Activated CD8-positive, alpha-beta memory T cell treated with anti-CD3 and anti-CD28 coated beads, Interleukin-2, amount 10 ng/mL, durations not matched to agents 7 days and 5 days (primary cell): ENCODE results near the gene ARGLU1. TPM values are rescaled to one million over a fixed set of nuclear protein-coding genes. Genes with fewer than 3 reads are reported as not detected.

Source experiments
- ATAC-seq: fragments of 150-1000 bp; cut with Tn5 transposase; one replicate; pipeline ENCODE4 v1.10.0; 2021; ENCODE audit warnings: moderate library complexity
- CTCF ChIA-PET: fragments of 350-600 bp; sonication (Branson Sonifier 250); formaldehyde crosslinking; loops from one replicate; lab custom pipeline; 2021; ENCODE audit warnings: antibody characterized with exemption; lab: Charles Lee
- DNase-seq: peaks from one replicate; pipeline ENCODE4 v3.0.0-alpha.2; 2020
- H3K27ac Mint-ChIP-seq: one replicate; pipeline ENCODE4 v1.8.0; 2021; ENCODE audit warnings: mild to moderate bottlenecking, mixed read lengths
- H3K27me3 Mint-ChIP-seq: one replicate; pipeline ENCODE4 v1.8.0; 2021; ENCODE audit warnings: mixed read lengths
- H3K36me3 Mint-ChIP-seq: one replicate; pipeline ENCODE4 v1.8.0; 2021; ENCODE audit warnings: mild to moderate bottlenecking, mixed read lengths
- H3K4me1 Mint-ChIP-seq: one replicate; pipeline ENCODE4 v1.8.0; 2021; ENCODE audit warnings: mixed read lengths
- H3K4me3 Mint-ChIP-seq: one replicate; pipeline ENCODE4 v1.8.0; 2021; ENCODE audit warnings: mild to moderate bottlenecking, moderate library complexity, mixed read lengths
- H3K9me3 Mint-ChIP-seq: one replicate; pipeline ENCODE4 v1.8.0; 2022; ENCODE audit warnings: low read depth, mixed read lengths
- total RNA-seq, 2 experiments: library from RNA; stranded (reverse); gene quantifications; one replicate each; pipeline ENCODE4 v1.2.3, GENCODE V29; 2021

ARGLU1 gene
- total RNA-seq, 2 experiments from 2014 or later, result 111 to 138 TPM

GRCh38 chr13:106597186-106597585 lies 29.2 kb upstream of the ARGLU1 start:
- Mint-ChIP-seq H3K36me3 (no peaks in the 10 kb centered on the region), H3K4me1 (peaks cover 5% of the 10 kb centered on the region), H3K4me3 (no peak overlapping the region), H3K9me3 (no peaks in the 10 kb centered on the region), H3K27me3 (peaks cover 4% of the 10 kb centered on the region), H3K27ac (no peak overlapping the region)
- no peak for DNase-seq
- no peak for ATAC-seq
- CTCF ChIA-PET, result no interaction called here

GRCh38 chr13:106596275-106596937 lies 28.5 kb upstream of the ARGLU1 start:
- Mint-ChIP-seq H3K36me3 (no peaks in the 10 kb centered on the region), H3K4me1 (peaks cover 5% of the 10 kb centered on the region), H3K27ac (no peak overlapping the region), H3K27me3 (peaks cover 4% of the 10 kb centered on the region), H3K9me3 (no peaks in the 10 kb centered on the region), H3K4me3 (no peak overlapping the region)
- CTCF ChIA-PET, result no interaction called here
- DNase-seq (no peak), ATAC-seq (no peak)

DNA sequence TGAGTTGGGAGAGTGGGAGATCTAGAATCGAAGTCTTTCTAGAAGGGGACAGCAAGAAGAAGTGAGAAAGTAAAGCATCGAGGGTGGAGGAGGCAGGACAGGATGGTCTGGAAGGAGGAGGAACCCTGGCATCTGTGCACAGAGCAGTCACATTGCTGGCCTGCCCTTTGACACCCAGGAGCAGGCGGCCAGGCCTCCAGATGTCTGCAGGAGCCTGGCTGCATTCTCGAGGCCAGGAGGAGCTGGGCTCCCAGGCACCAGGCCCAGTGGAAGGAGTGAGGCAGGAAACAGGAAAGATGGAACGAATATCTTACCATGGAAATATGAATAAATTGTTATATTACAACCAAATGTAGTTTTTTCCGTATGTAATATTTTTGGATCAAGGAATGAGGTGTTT lies 27.7 kb upstream of the ARGLU1 start:
- no peaks in the 10 kb centered on the region for H3K36me3 Mint-ChIP-seq
- H3K27me3 Mint-ChIP-seq, result peaks cover 4% of the 10 kb centered on the region
- DNase-seq, result no peak
- no peak overlapping the region for H3K27ac Mint-ChIP-seq
- no peaks in the 10 kb centered on the region for H3K9me3 Mint-ChIP-seq
- no peak overlapping the region for H3K4me3 Mint-ChIP-seq
- no peak for ATAC-seq
- peaks cover 5% of the 10 kb centered on the region for H3K4me1 Mint-ChIP-seq
- CTCF ChIA-PET, result interaction anchor here (1.3 kb wide), 1 partner anchor 24 kb away, joined by 3 read pairs; no protein-coding TSS in a partner anchor

- Mint-ChIP-seq H3K27me3 (peaks cover 4% of the 10 kb centered on the region), H3K4me1 (peaks cover 1% of the 10 kb centered on the region), H3K9me3 (no peaks in the 10 kb centered on the region), H3K27ac (no peak overlapping the region), H3K4me3 (no peak overlapping the region), H3K36me3 (no peaks in the 10 kb centered on the region)
- DNase-seq (no peak), ATAC-seq (no peak)
- CTCF ChIA-PET, result interaction anchor here (1.3 kb wide), 1 partner anchor 25 kb away, joined by 3 read pairs; no protein-coding TSS in a partner anchor
Observed at GRCh38 chr13:106594980-106595379, 27.0 kb upstream of the ARGLU1 start.

DNA sequence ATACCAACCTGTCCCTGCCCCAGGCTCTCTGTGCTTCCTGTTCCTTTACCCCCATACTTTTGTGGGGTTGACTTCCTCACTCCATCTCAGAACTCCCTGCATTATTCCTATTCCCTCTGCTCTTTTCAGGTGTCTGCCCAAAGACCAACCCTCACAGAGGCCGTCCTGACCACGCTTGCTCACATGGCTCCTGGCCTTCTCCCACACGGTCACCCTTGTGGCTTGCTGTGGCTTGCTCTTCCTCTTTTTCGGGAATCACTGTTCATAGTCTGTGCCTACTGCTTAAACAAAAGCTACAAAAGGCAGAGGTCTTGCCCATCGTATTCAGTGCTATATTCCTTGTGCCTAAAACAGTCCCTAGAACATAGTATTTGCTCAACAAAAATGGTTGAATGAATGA lies 25.2 kb upstream of the ARGLU1 start:
- no peak overlapping the region for H3K4me3 Mint-ChIP-seq
- DNase-seq (no peak), ATAC-seq (no peak)
- H3K4me1 Mint-ChIP-seq, result no peaks in the 10 kb centered on the region
- H3K36me3 Mint-ChIP-seq, result no peaks in the 10 kb centered on the region
- H3K9me3 Mint-ChIP-seq, result no peaks in the 10 kb centered on the region
- no peak overlapping the region for H3K27ac Mint-ChIP-seq
- CTCF ChIA-PET, result no interaction called here
- peaks cover 9% of the 10 kb centered on the region for H3K27me3 Mint-ChIP-seq

- peaks cover 4% of the 10 kb centered on the region for H3K9me3 Mint-ChIP-seq
- CTCF ChIA-PET, result interaction anchor here (0.7 kb wide), 1 partner anchor 558 kb away, joined by 3 read pairs; no protein-coding TSS in a partner anchor
- DNase-seq, result no peak
- H3K4me1 Mint-ChIP-seq, result peaks cover 2% of the 10 kb centered on the region
- no peak overlapping the region for H3K4me3 Mint-ChIP-seq
- H3K36me3 Mint-ChIP-seq, result no peaks in the 10 kb centered on the region
- H3K27ac Mint-ChIP-seq, result no peak overlapping the region
- H3K27me3 Mint-ChIP-seq, result peaks cover 9% of the 10 kb centered on the region
- ATAC-seq, result no peak
Observed at GRCh38 chr13:106591299-106591698, 23.4 kb upstream of the ARGLU1 start.

- no peak for ATAC-seq
- Mint-ChIP-seq H3K9me3 (peaks cover 14% of the 10 kb centered on the region), H3K27me3 (peaks cover 9% of the 10 kb centered on the region), H3K4me3 (no peak overlapping the region), H3K4me1 (peaks cover 2% of the 10 kb centered on the region), H3K27ac (no peak overlapping the region), H3K36me3 (peaks cover 6% of the 10 kb centered on the region)
- no peak for DNase-seq
- CTCF ChIA-PET, result no interaction called here
Observed at GRCh38 chr13:106589716-106590115, 21.8 kb upstream of the ARGLU1 start.

- H3K27ac Mint-ChIP-seq, result no peak overlapping the region
- no peak overlapping the region for H3K4me3 Mint-ChIP-seq
- no peak for DNase-seq
- peaks cover 18% of the 10 kb centered on the region for H3K9me3 Mint-ChIP-seq
- no peak for ATAC-seq
- H3K36me3 Mint-ChIP-seq, result peaks cover 8% of the 10 kb centered on the region
- peaks cover 2% of the 10 kb centered on the region for H3K4me1 Mint-ChIP-seq
- peaks cover 9% of the 10 kb centered on the region for H3K27me3 Mint-ChIP-seq
- CTCF ChIA-PET, result interaction anchor here (0.5 to 1.0 kb wide), 2 partner anchors 11 to 55 kb away, joined by 3 to 4 read pairs; no protein-coding TSS in a partner anchor
Observed at GRCh38 chr13:106588367-106588766, 20.4 kb upstream of the ARGLU1 start.

- Mint-ChIP-seq H3K27ac (no peak overlapping the region), H3K36me3 (peaks cover 8% of the 10 kb centered on the region), H3K4me3 (no peak overlapping the region), H3K4me1 (peaks cover 2% of the 10 kb centered on the region), H3K9me3 (peaks cover 18% of the 10 kb centered on the region), H3K27me3 (peaks cover 5% of the 10 kb centered on the region)
- CTCF ChIA-PET, result interaction anchor here (0.8 to 1.0 kb wide), 2 partner anchors 11 to 20 kb away, joined by 3 read pairs; partner anchors contain the start of gene ARGLU1
- no peak for DNase-seq
- no peak for ATAC-seq
Observed at GRCh38 chr13:106587787-106588186, 19.9 kb upstream of the ARGLU1 start.

- peaks cover 5% of the 10 kb centered on the region for H3K27me3 Mint-ChIP-seq
- H3K36me3 Mint-ChIP-seq, result peaks cover 8% of the 10 kb centered on the region
- CTCF ChIA-PET, result no interaction called here
- H3K4me3 Mint-ChIP-seq, result no peak overlapping the region
- ATAC-seq, result no peak
- H3K9me3 Mint-ChIP-seq, result peaks cover 18% of the 10 kb centered on the region
- H3K4me1 Mint-ChIP-seq, result peaks cover 2% of the 10 kb centered on the region
- DNase-seq, result no peak
- H3K27ac Mint-ChIP-seq, result no peak overlapping the region
Observed at GRCh38 chr13:106586648-106587166, 18.8 kb upstream of the ARGLU1 start.

GRCh38 chr13:106581225-106581624 lies 13.3 kb upstream of the ARGLU1 start:
- ATAC-seq (no peak), DNase-seq (no peak)
- H3K36me3 Mint-ChIP-seq, result peaks cover 8% of the 10 kb centered on the region
- no peak overlapping the region for H3K27ac Mint-ChIP-seq
- H3K4me1 Mint-ChIP-seq, result no peaks in the 10 kb centered on the region
- peaks cover 14% of the 10 kb centered on the region for H3K9me3 Mint-ChIP-seq
- no peaks in the 10 kb centered on the region for H3K27me3 Mint-ChIP-seq
- no peak overlapping the region for H3K4me3 Mint-ChIP-seq
- CTCF ChIA-PET, result interaction anchor here (1.3 kb wide), 1 partner anchor 45 kb away, joined by 3 read pairs; the partner anchor contains the start of gene EFNB2

DNA sequence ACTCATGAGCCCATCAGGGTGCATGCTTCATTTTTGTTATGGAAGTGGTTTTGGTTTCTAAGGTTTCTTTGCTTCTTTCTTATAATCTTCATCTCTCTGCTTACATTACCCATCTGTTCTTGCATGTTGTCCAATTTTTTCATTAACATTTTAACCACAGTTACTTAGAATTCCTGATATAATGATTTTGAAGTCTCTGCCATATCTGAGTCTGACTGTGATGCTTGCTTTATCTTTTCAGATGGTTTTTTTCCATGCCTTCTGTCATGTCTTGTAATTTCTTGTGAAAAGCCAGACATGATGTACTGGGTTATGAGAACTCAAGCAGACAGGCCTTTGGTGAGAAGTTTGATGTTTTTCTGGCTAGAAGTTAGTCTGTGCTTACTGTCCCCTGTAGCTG lies 8.0 kb upstream of the ARGLU1 start:
- no peak for DNase-seq
- peaks cover 6% of the 10 kb centered on the region for H3K4me1 Mint-ChIP-seq
- H3K9me3 Mint-ChIP-seq, result peaks cover 3% of the 10 kb centered on the region
- peaks cover 7% of the 10 kb centered on the region for H3K36me3 Mint-ChIP-seq
- no peak overlapping the region for H3K4me3 Mint-ChIP-seq
- H3K27ac Mint-ChIP-seq, result no peak overlapping the region
- ATAC-seq, result no peak
- no peaks in the 10 kb centered on the region for H3K27me3 Mint-ChIP-seq
- CTCF ChIA-PET, result interaction anchor here (1.5 kb wide), 1 partner anchor 40 kb away, joined by 4 read pairs; the partner anchor contains the start of gene EFNB2

GRCh38 chr13:106573868-106574267 lies 5.9 kb upstream of the ARGLU1 start:
- DNase-seq (no peak), ATAC-seq (no peak)
- Mint-ChIP-seq H3K9me3 (peaks cover 3% of the 10 kb centered on the region), H3K4me1 (peaks cover 8% of the 10 kb centered on the region), H3K36me3 (peaks cover 7% of the 10 kb centered on the region), H3K27me3 (no peaks in the 10 kb centered on the region), H3K27ac (no peak overlapping the region), H3K4me3 (no peak overlapping the region)
- CTCF ChIA-PET, result no interaction called here

- no peak overlapping the region for H3K27ac Mint-ChIP-seq
- H3K9me3 Mint-ChIP-seq, result peaks cover 3% of the 10 kb centered on the region
- peaks cover 12% of the 10 kb centered on the region for H3K4me1 Mint-ChIP-seq
- ATAC-seq, result no peak
- H3K4me3 Mint-ChIP-seq, result no peak overlapping the region
- CTCF ChIA-PET, result no interaction called here
- no peak for DNase-seq
- no peaks in the 10 kb centered on the region for H3K27me3 Mint-ChIP-seq
- H3K36me3 Mint-ChIP-seq, result peaks cover 7% of the 10 kb centered on the region
Observed at GRCh38 chr13:106573284-106573846, 5.4 kb upstream of the ARGLU1 start.
